Loucy (cell line): Measurements from ENCODE around the gene KRT12.

Source experiments
- H2AFZ ChIP-seq: fragments of 200-600 bp; sonication (generic); 2 replicates; pipeline ENCODE4 v1.6.0; 2016; ENCODE audit warnings: antibody characterized with exemption, mild to moderate bottlenecking, low read length, moderate library complexity
- H3F3A ChIP-seq: fragments of 200-600 bp; 2 replicates; pipeline ENCODE4 v1.6.0; 2016; ENCODE audit warnings: antibody characterized with exemption, low read depth, mild to moderate bottlenecking
- H3K27me3 ChIP-seq: fragments of 200-600 bp; sonication (generic); 2 replicates; pipeline ENCODE4 v1.6.1; 2014; ENCODE audit warnings: low read length, mild to moderate bottlenecking; ENCODE audit not compliant: insufficient read depth, poor library complexity, severe bottlenecking
- H3K36me3 ChIP-seq: fragments of 200-600 bp; sonication (generic); 2 replicates; pipeline ENCODE4 v1.6.1; 2016; ENCODE audit warnings: low read length; ENCODE audit not compliant: insufficient read depth
- H3K4me1 ChIP-seq: fragments of 200-600 bp; sonication (generic); 2 replicates; pipeline ENCODE4 v1.5.1; 2014; ENCODE audit warnings: low read length, mild to moderate bottlenecking; ENCODE audit not compliant: insufficient read depth, poor library complexity, severe bottlenecking
- H3K4me2 ChIP-seq: fragments of 200-600 bp; sonication (generic); 2 replicates; pipeline ENCODE4 v1.6.0; 2014; ENCODE audit warnings: antibody characterized with exemption, low read length, low read depth, mild to moderate bottlenecking; ENCODE audit not compliant: poor library complexity, severe bottlenecking
- H3K4me3 ChIP-seq: fragments of 200-600 bp; sonication (generic); 2 replicates; pipeline ENCODE4 v1.5.1; 2014; ENCODE audit warnings: low read length, mild to moderate bottlenecking, mixed read lengths; ENCODE audit not compliant: poor library complexity, severe bottlenecking
- H3K79me2 ChIP-seq: fragments of 200-600 bp; sonication (generic); 2 replicates; pipeline ENCODE4 v1.6.1; 2014; ENCODE audit warnings: low read length; ENCODE audit not compliant: insufficient read depth
- H3K9ac ChIP-seq: fragments of 200-600 bp; sonication (generic); 2 replicates; pipeline ENCODE4 v1.6.0; 2014; ENCODE audit warnings: mild to moderate bottlenecking, low read depth, low read length, moderate library complexity; ENCODE audit not compliant: poor library complexity, severe bottlenecking
- H3K9me2 ChIP-seq: fragments of 200-600 bp; sonication (generic); replicated peaks from 2 replicates; pipeline ENCODE4 v1.6.1; 2016; ENCODE audit warnings: low read depth, low read length, mixed read lengths
- H3K9me3 ChIP-seq: fragments of 200-600 bp; sonication (generic); 2 replicates; pipeline ENCODE4 v1.6.1; 2014; ENCODE audit warnings: mild to moderate bottlenecking, antibody characterized with exemption, low read length, low read depth; ENCODE audit not compliant: insufficient read depth
- H4K20me1 ChIP-seq: fragments of 200-600 bp; sonication (generic); 2 replicates; pipeline ENCODE4 v1.6.0; 2014; ENCODE audit warnings: antibody characterized with exemption, low read length, mild to moderate bottlenecking; ENCODE audit not compliant: insufficient read depth, poor library complexity, severe bottlenecking
- EZH2phosphoT487 ChIP-seq: fragments of 200-600 bp; IDR thresholded peaks from 2 replicates; pipeline ENCODE4 v1.6.1; 2018; ENCODE audit warnings: antibody characterized with exemption, mild to moderate bottlenecking, moderate library complexity, borderline replicate concordance
- TF ChIP-seq, protein P1 (sequence below): fragments of 200-600 bp; sonication (generic); conservative IDR thresholded peaks from 2 replicates; pipeline ENCODE4 v1.5.1; 2014; ENCODE audit warnings: mild to moderate bottlenecking, antibody characterized with exemption, low read length

The KRT12 gene

DNA sequence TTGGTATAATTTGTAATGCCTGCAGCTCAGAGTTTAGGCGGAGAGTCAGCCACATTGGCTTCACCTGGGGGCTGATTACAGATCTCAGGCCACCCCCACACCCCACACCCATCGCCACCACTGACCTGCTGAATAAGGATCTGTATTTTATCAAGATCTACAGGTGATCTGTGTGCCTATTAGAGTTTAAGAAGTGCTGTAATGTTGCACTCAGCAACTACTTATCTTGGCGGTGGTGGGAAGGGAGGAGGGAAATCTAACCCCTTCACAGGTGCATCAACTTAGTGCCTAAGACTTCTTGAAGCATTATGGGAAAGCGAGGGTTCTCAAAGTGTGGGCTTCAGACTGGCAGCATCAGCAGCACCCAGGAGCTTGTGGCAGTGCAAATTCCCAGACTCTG is 35.5 kb upstream of the KRT12 start:
- Histone ChIP-seq H3F3A (no peaks in the 10 kb centered on the region), H2AFZ (no peak overlapping the region), H3K9me2 (no peaks in the 10 kb centered on the region), H3K4me3 (no peak overlapping the region), H3K4me2 (no peak overlapping the region), H3K9ac (no peak overlapping the region), H3K9me3 (no peaks in the 10 kb centered on the region), H3K36me3 (no peaks in the 10 kb centered on the region), H3K27me3 (no peaks in the 10 kb centered on the region), H4K20me1 (no peaks in the 10 kb centered on the region), H3K4me1 (no peaks in the 10 kb centered on the region), H3K79me2 (no peaks in the 10 kb centered on the region)
- TF ChIP-seq EZH2phosphoT487: no peak
- TF ChIP-seq, protein P1, sequence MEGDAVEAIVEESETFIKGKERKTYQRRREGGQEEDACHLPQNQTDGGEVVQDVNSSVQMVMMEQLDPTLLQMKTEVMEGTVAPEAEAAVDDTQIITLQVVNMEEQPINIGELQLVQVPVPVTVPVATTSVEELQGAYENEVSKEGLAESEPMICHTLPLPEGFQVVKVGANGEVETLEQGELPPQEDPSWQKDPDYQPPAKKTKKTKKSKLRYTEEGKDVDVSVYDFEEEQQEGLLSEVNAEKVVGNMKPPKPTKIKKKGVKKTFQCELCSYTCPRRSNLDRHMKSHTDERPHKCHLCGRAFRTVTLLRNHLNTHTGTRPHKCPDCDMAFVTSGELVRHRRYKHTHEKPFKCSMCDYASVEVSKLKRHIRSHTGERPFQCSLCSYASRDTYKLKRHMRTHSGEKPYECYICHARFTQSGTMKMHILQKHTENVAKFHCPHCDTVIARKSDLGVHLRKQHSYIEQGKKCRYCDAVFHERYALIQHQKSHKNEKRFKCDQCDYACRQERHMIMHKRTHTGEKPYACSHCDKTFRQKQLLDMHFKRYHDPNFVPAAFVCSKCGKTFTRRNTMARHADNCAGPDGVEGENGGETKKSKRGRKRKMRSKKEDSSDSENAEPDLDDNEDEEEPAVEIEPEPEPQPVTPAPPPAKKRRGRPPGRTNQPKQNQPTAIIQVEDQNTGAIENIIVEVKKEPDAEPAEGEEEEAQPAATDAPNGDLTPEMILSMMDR: no peak

DNA sequence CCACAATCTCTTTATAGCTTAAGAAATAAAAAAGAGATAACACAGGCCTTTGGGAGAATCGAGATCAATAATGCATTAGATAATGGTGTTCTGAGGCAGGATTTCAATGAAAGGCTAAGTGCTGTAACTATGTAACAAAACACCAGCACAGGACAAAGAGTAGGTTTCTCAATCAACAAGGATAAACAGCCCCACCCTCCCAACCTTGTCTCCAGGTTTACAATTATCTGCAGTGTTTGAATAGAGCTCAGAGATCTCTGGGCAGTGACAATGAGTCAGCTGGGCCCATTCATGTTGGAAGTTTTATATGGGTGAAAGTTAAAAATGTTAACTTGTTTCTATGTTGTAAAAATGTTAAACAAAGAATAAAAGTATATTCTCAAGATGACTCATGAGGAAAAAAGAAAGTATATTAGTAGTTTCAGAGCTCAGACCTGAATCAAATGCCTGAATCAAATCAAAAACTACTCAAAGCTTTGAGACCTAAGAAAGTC is 35.0 kb upstream of the KRT12 start:
- no peak for TF ChIP-seq EZH2phosphoT487
- TF ChIP-seq, protein P1: no peak
- Histone ChIP-seq H2AFZ (no peak overlapping the region), H3K9me2 (no peaks in the 10 kb centered on the region), H3K27me3 (no peaks in the 10 kb centered on the region), H3K79me2 (no peaks in the 10 kb centered on the region), H3K4me3 (no peak overlapping the region), H3K36me3 (no peaks in the 10 kb centered on the region), H3K9ac (no peak overlapping the region), H3K4me2 (no peak overlapping the region), H3K9me3 (no peaks in the 10 kb centered on the region), H3F3A (no peaks in the 10 kb centered on the region), H4K20me1 (no peaks in the 10 kb centered on the region), H3K4me1 (no peaks in the 10 kb centered on the region)

DNA sequence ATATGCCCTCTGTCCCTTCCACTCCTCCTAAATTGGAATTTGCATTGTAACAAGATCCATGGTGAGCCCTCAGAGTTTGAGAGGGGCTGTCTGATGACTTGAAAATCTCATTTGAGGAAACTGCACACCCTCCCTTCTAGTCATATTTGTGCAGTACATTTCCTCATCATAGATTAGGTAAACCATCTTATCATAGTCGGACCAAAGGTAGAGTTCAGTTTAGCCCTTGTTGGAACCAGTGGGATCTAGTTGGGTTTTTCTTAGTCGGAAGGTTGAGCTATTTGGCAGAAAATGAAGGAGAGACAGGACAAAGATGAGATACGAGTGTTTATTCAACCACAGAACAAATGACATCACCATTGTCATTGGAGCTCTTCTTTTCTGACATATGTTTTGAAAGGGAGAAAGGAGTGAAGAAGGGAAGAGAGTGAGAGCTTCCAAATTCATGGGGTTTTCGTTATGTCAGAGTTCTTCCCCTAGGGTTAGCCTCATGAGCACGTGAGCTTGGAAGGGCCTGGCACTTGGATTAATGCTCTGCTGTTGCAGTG is 33.9 kb upstream of the KRT12 start:
- Histone ChIP-seq H3K4me1 (no peaks in the 10 kb centered on the region), H3K27me3 (no peaks in the 10 kb centered on the region), H3K4me3 (no peak overlapping the region), H4K20me1 (no peaks in the 10 kb centered on the region), H3K9ac (no peak overlapping the region), H3K36me3 (no peaks in the 10 kb centered on the region), H3F3A (no peaks in the 10 kb centered on the region), H3K79me2 (no peaks in the 10 kb centered on the region), H3K4me2 (no peak overlapping the region), H2AFZ (no peak overlapping the region), H3K9me3 (no peaks in the 10 kb centered on the region), H3K9me2 (no peaks in the 10 kb centered on the region)
- TF ChIP-seq EZH2phosphoT487: no peak
- TF ChIP-seq, protein P1: no peak
